GM23338 (cell line): ENCODE data around the gene POLDIP2.

Experiments
- EZH2 ChIP-seq: fragments of 200-600 bp; sonication (generic); IDR thresholded peaks from one replicate; pipeline ENCODE4 v1.8.0; 2017; ENCODE audit warnings: antibody characterized with exemption, mild to moderate bottlenecking, low read depth; ENCODE audit not compliant: unreplicated experiment
- EZH2phosphoT487 ChIP-seq: fragments of 200-600 bp; sonication (generic); IDR thresholded peaks from one replicate; pipeline ENCODE4 v1.8.1; 2018; ENCODE audit warnings: antibody characterized with exemption; ENCODE audit not compliant: unreplicated experiment

DNA sequence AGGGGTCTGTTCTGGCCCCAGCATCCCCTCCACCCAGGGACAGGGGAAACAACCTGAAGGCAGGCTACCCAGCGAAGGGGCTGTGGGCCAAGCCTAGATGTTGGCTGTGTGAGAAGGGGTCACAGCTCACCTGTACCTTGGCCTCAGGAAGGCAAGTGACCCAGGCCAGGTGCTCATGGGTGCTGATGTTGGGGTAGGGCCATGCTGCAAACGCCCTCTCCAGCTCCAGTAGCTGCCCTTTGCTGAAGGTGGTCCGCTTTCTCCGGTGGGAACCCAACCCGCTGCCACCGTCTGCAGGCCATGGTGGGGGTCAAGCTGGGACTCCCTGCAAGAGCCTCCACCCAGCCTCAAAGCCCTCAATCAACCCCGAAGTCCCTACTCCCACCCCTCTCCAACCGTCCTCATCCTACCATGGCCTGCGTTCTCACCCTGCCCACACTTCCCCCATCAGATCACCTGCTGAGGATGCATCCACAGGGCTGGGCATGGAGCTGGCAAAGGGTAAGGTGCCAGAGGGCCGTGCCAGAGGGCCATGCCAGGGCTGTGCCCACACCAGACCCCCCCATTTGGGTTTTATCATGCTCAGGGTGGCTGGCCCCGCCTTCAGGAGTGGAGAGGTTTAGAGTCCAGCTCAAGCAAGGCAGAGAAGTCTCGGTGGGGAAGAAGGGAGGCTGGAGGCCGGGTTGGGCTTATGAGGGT, 7.5 kb upstream of the POLDIP2 start, which contains the start of gene SEBOX:
- no peak for TF ChIP-seq EZH2
- no peak for TF ChIP-seq EZH2phosphoT487
